Keratinocyte (primary cell): ENCODE measurements around the gene SUGCT.

Experiments used
- CTCF ChIP-seq, 3 experiments: IDR thresholded peaks in 1 of 3; conservative IDR thresholded peaks in 1 of 3; optimal IDR thresholded peaks in 1 of 3; 2 replicates in 2 of 3; 3 replicates in 1 of 3; pipeline versions ENCODE3 to v1.5.1; 2011; ENCODE audit warnings: low read length in 3 of 3, mild to moderate bottlenecking in 3 of 3, moderate library complexity in 2 of 3, control low read depth in 1 of 3, inconsistent platforms in 1 of 3; ENCODE audit not compliant: insufficient read depth in 2 of 3; ENCODE audit errors: extremely low read depth in 1 of 3
- EZH2 ChIP-seq: IDR thresholded peaks from one replicate; pipeline ENCODE4 v1.6.1; 2012; ENCODE audit warnings: inconsistent platforms, mild to moderate bottlenecking, low read length, moderate library complexity

GRCh38 chr7:40356312-40356711, 221.5 kb downstream of the SUGCT start:
- no peak for TF ChIP-seq CTCF (optimal IDR thresholded peaks at IDR 0.05 in 1 of 3, IDR thresholded peaks at IDR 0.05 in 1 of 3, conservative IDR thresholded peaks at IDR 0.05 in 1 of 3; ENCODE audit: extremely low read depth in 1 of 3, insufficient read depth in 2 of 3, low read length in 3 of 3)
- TF ChIP-seq EZH2 = no peak
